Mucosa of descending colon (tissue), 3 donors: Measurements from ENCODE around the gene ERP44. TPM values are rescaled to one million over a fixed set of nuclear protein-coding genes. Genes with fewer than 3 reads are reported as not detected.

ENCODE experiments used
- ATAC-seq: fragments of 200-7000 bp; cut with Tn5 transposase; one replicate; pipeline ENCODE4 v1.9.1; 2020; ENCODE audit warnings: mild to moderate bottlenecking, moderate library complexity
- DNase-seq, 3 donors: peaks; one replicate each; pipeline ENCODE4 v3.0.0-alpha.2; 2020
- H3K36me3 ChIP-seq: fragments of 200-600 bp; one replicate; pipeline ENCODE4 v1.8.0; 2021; ENCODE audit warnings: low read depth, mild to moderate bottlenecking
- H3K4me1 ChIP-seq: fragments of 200-600 bp; one replicate; pipeline ENCODE4 v1.8.0; 2021; ENCODE audit warnings: low read depth, mild to moderate bottlenecking
- H3K4me3 ChIP-seq: fragments of 200-600 bp; one replicate; pipeline ENCODE4 v1.8.0; 2021; ENCODE audit warnings: mild to moderate bottlenecking
- H3K9me3 ChIP-seq: fragments of 200-600 bp; one replicate; pipeline ENCODE4 v1.8.0; 2021; ENCODE audit warnings: mild to moderate bottlenecking
- CTCF ChIP-seq: fragments of 200-600 bp; IDR thresholded peaks from one replicate; pipeline ENCODE4 v1.8.0; 2022; ENCODE audit warnings: antibody characterized with exemption, mild to moderate bottlenecking
- intact Hi-C, 2 donors: fragments of 100-400 bp; cut with DNase I in 1 of 2; cut with micrococcal nuclease in 1 of 2; formaldehyde crosslinking; loops; one replicate each; pipeline versions ENCODE4 v1.11.0 to v1.11.1; 2022; cut with DNase I, micrococcal nuclease
- total RNA-seq, 3 donors: library from RNA; stranded (reverse); fragmentation: NEBNext Ultra II Directional in 2 of 3; extraction: Animal tissue kit (Norgen Biotek cat#: 25700) in 2 of 3; gene quantifications; one replicate each; pipeline versions ENCODE4 v1.2.1 to v1.2.4, GENCODE V29; 2021 to 2023
- donor health status: DM: no; HTN: no; CAD: no; lungs with moderate emphysema.
- donor health status: DM: no; HTN: no; CAD: no.
- donor health status: DM: no; HTN: yes; CAD: no.

The ERP44 gene
- total RNA-seq, 3 donors from 2014 or later = 19.5 to 29.7 (median 26.4) TPM

GRCh38 chr9:100088202-100088601 lies 10.6 kb downstream of the ERP44 start:
- DNase-seq = no peak
- no peak for ATAC-seq
- Histone ChIP-seq H3K36me3 (no peaks in the 10 kb centered on the region), H3K9me3 (no peaks in the 10 kb centered on the region), H3K4me3 (no peak overlapping the region), H3K4me1 (no peaks in the 10 kb centered on the region)
- intact Hi-C loops = no loop called here
- no peak for TF ChIP-seq CTCF

GRCh38 chr9:100087218-100087617 lies 11.6 kb downstream of the ERP44 start:
- intact Hi-C loops = no loop called here
- DNase-seq (peak in 1 of 3 donors; percentile 23), ATAC-seq (no peak)
- Histone ChIP-seq H3K9me3 (no peaks in the 10 kb centered on the region), H3K4me1 (no peaks in the 10 kb centered on the region), H3K4me3 (no peak overlapping the region), H3K36me3 (no peaks in the 10 kb centered on the region)
- no peak for TF ChIP-seq CTCF

- ATAC-seq (no peak), DNase-seq (no peak)
- intact Hi-C loops = no loop called here
- Histone ChIP-seq H3K36me3 (no peaks in the 10 kb centered on the region), H3K4me1 (no peaks in the 10 kb centered on the region), H3K4me3 (no peak overlapping the region), H3K9me3 (no peaks in the 10 kb centered on the region)
- TF ChIP-seq CTCF = no peak
Measured at GRCh38 chr9:100086097-100086635, 12.6 kb downstream of the ERP44 start.

- no peaks in the 10 kb centered on the region for H3K4me1 ChIP-seq
- peak; percentile 41 for ATAC-seq
- no peaks in the 10 kb centered on the region for H3K9me3 ChIP-seq
- no peak overlapping the region for H3K4me3 ChIP-seq
- intact Hi-C loops = no loop called here
- no peak for TF ChIP-seq CTCF
- DNase-seq = no peak
- no peaks in the 10 kb centered on the region for H3K36me3 ChIP-seq
Measured at GRCh38 chr9:100084734-100085133, 14.1 kb downstream of the ERP44 start.

GRCh38 chr9:100084128-100084453 lies 14.7 kb downstream of the ERP44 start:
- no peak for TF ChIP-seq CTCF
- ATAC-seq (peak; percentile 15), DNase-seq (no peak)
- Histone ChIP-seq H3K4me1 (no peaks in the 10 kb centered on the region), H3K9me3 (no peaks in the 10 kb centered on the region), H3K4me3 (no peak overlapping the region), H3K36me3 (no peaks in the 10 kb centered on the region)
- intact Hi-C loops = no loop called here

GRCh38 chr9:100083448-100084127 lies 15.2 kb downstream of the ERP44 start:
- Histone ChIP-seq H3K4me1 (no peaks in the 10 kb centered on the region), H3K36me3 (no peaks in the 10 kb centered on the region), H3K4me3 (no peak overlapping the region), H3K9me3 (no peaks in the 10 kb centered on the region)
- TF ChIP-seq CTCF = no peak
- intact Hi-C loops = no loop called here
- no peak for ATAC-seq
- DNase-seq = no peak
